ENCODE results near the gene ADAMTS2.

ADAMTS2 gene

DNA sequence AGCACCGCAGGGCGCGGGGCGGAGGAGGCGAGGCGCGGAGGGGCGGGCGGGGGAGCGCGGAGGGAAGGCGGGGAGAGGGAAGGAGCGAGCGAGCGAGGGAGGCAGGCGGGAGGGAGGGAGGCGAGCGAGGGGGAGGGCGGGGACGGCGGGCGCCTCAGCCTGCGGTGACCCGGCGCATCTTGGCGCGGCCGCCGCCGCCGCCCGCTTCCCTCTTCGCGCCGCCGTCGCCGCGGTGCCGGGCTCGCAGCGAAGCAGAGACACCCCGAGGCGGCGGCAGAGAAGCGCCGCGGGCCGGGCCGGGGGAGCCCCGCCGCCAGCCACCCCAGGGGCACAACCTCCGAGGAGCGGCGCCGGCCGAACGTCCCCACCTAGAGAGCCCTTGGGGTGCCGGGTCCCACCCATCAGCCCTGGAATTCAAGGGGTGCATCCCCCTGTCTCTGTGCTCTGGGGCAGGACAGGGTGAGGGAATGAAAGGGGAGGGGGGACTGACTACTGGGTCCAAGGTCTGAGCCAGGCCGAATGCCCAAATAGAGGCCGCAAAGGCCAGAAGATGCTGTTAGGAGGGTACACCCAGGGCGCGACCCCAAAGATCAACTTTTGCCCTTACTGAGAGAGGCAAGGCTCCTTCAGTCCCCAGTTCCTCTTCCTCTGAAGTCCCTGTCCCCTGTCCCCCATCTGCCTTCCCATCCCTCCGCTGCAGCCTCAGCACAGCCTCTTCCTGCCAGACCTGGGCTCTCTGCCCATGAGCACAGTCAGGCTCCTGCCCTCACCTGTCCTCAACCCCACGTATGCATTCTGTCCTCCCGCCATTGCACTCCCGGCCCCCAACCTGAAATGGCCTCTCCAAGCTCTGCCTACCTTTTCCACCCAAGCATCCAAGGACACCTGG is at the start of gene ADAMTS2:
Gene ADAMTS2, minus strand, starts transcription at position 29 of the 889 bp plus-strand sequence. CDS start 133 bp downstream, outside the sequence.
- FAIRE-seq, result no peak

DNA sequence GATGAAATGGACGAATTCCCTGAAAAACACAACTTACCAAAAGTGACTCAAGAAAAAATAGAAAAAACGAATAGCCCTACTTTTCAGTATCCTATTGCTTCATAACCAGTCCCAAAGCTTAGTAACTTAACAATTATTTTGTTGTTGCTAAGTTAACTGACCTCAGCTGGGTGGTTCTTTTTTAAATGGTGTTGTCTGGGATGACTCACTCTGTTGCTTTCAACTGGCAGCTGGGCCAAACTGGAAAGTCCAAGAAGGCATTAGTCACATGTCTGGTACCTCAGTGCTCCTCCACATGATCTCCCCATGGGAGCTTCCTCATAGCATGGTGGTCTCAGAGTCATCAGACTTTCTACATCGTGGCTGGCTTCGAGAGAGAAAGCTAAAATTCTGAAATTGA is 47.8 kb upstream of the ADAMTS2 start:
- FAIRE-seq, result no peak

DNA sequence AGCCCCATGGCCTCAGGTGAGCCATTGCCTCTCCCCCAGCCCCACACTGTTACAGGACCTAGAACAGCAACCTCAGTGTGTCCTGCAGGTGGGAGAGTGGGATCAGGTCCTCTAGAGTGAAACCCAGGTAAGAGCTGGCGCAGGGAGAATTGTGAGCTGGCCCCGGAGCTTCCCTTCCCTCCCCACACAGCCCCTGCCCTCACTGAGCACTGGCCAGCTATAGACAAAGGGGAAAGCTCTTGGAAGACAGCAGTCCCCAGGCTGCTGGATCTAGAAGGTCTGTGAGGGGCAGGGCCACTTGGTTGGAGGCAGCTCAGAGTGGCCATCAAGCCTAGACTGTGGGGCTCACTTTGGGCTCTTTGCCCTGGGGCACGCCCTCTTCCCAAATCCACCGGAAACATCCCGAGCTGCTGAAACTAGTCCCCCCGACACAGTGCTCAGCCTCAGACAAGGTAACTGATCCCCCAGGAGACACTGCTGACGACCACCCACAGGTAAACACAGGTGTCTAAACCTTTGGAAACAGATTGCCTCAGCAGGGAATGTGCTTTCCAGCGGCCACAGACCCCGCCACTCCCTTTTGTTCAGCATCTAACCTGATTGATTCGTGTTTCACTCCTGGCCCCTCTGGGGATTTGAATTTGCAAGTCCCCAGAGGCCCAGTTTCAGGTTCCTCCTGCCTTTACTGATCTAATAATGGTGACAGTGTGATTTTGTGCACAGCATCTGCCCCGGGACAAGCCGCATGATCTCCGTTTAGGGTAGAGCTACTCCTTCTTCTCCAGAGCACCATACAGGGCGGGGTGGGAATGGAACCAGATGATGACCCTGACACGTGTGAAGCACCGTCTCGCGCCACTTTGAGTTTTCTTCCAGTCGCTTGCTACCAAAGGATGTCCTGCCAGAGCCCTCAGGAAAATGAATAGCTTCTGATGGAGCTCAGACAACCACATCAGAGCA is 42.2 kb upstream of the ADAMTS2 start:
- FAIRE-seq, result no peak

DNA sequence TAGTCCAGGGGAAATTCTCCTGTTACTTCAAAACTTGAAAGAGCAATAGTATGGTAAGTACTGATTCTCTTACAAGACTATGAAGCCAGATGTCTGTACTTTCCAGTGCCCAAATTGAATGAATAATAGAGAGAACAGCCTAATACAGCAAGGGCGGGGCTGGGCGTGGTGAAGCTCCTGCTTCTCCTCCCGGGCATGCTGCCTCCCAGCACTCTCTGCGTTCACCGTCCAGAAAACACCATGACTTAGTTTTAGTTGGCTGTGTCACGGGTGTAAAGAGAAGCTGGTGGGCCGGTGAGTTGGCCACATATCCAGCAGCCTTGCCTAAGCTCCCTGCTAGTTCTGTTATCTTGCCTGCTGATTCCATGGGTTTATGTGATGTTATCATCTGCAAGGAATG is 40.7 kb upstream of the ADAMTS2 start:
- no peak for FAIRE-seq

DNA sequence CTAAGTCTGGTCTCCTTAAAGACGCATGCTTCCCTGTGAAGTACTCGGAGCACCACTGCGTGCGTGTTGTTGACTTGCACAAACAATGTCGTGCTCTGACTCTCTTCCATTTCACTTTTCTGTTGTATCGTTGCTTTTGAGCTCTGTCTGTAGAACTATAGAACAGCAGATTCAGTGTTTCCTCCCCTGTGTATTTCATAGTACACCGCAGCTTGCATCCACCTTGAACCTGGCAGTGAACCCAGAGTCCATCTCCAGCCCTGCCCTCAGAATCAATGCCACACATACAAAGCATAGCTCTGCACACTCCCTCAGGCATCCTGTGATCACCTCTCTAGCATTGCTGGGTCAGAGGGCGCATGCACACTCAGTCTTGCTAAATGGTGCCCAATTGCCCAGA is 37.2 kb upstream of the ADAMTS2 start:
- no peak for FAIRE-seq

DNA sequence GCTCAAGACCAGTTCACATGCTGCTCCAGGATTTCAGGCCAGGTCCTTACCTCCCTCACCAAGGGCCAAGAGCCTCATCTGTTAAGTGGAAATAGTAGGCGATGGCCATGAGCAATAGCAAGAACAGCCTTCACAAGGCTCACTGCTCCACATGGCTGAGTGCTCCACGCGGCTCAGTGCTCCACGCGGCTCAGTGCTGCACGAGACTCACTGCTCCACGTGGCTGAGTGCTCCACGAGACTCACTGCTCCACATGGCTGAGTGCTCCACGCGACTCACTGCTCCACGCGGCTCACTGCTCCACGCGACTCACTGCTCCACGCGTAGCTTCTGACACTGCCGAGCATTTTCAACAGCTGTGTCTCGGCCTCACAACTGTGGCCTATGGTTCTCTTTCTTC is 36.4 kb upstream of the ADAMTS2 start:
- no peak for FAIRE-seq

DNA sequence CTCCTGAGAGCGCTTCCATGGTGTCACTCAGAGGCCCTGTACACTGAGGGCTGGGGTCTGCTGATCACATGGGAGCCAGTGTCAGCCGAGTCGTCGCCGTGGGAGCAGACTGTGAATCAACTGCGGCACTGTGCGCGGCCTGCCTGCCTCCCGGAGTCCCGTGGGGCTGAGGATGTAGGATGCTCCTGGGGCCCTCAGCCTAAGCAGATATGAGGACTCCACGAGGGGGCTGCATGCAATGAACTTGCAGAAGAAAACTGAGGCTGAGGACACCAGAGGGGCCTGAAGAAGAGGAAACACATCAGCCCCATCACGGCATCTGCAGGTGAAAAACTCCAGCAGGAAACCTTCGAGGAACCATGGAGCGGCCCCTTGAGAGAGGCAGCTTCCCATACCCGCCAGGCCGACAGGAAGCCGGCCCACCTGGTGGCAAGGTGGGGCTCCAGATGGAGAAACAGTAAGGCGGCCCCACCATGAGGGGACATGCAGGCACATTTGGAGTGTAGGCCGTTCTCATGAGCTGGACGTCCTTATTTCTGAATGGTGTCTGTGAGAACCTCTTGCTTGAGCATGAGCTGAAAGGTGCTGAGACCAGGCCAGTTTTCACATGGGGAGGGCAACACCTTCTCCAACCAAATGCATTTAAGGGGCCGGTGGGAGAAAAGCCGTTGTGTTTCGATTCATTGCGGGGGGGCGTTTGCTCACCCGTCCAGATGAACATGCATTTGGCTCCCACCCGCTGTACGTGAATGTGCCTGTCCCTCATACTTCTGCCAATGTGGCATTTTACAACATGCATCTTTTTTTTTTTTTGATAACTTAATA is 35.2 kb upstream of the ADAMTS2 start:
- FAIRE-seq, result no peak

DNA sequence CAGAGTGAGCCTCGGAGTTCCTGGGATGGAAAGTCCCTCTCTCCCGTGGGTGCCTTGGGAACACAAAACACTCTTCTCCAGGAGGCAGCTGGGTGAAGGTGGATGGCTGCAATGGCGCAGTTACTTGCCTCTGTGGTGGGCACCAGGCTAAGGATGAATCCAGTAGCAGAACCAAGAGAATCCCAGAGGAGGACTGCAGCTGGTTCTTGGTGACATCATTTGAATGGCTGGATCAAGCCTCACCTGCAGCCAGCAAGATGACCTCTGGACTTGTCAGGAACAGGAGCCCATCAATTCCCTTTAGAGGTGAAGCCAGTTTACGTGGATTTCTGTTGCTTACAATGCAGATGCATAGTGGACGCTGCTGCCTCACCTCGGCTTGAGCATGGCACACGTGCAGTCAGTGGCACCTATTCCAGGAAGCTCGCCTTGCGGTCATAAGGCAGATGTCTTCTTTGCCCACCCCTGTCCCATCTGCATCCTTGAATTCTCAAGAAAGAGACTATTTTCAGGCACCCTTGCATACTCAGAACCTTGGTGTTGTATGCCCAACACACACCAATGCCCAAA is 34.1 kb upstream of the ADAMTS2 start:
- FAIRE-seq, result no peak

DNA sequence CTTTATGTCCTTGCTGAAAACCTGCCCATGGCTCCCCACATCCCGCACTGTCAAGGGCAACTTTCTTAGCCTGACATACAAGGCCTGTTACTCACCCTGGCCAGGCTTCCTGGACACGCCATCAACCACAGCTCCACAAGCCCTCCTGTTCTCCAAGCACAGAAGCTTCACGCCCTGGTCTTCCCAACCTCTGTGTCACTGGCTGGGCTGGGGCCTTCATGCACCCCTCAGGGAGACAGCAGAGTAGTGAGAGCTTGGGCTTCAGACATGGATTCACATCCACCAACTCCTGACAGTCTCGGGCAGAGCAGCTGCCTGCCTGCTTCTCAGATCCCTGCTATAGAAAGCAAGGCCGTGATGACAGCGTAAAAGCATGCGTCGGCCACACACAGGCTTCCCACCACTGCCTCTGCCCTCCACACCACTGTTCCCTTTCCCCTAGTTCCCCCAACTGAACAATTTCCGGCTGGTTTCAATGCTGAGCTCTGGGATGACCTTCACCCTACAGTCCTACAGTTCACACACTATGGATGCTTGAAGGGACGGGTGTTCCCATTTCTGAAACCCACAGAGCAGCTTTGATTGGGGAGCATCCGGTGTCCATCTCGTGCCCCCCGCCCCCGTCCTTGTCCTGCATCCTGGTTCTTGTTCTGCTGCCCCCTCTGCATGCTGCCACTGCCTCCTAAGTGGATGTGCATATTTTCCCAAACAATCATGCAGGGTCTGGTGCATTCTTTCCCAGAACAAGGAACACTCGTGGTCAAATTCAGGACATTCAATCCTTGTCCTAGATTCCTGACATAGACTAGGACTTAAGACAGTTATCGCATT is 33.4 kb upstream of the ADAMTS2 start:
- FAIRE-seq, result no peak

DNA sequence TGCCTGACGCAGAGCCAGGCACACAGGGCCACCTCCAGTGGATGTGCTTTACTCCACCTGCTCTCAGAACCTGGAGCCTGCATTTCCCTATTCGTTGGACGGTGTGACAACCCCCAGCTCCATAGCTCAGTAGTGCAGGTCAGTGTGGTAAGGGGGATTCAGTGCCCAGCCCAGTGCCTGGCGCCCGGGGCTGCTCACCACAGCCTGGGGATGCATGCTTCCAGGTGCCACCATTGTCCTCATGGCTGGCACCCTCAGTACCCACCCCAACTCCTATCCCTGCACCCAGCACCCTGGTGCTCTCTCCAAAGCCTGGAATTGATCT is 32.8 kb upstream of the ADAMTS2 start:
- no peak for FAIRE-seq

DNA sequence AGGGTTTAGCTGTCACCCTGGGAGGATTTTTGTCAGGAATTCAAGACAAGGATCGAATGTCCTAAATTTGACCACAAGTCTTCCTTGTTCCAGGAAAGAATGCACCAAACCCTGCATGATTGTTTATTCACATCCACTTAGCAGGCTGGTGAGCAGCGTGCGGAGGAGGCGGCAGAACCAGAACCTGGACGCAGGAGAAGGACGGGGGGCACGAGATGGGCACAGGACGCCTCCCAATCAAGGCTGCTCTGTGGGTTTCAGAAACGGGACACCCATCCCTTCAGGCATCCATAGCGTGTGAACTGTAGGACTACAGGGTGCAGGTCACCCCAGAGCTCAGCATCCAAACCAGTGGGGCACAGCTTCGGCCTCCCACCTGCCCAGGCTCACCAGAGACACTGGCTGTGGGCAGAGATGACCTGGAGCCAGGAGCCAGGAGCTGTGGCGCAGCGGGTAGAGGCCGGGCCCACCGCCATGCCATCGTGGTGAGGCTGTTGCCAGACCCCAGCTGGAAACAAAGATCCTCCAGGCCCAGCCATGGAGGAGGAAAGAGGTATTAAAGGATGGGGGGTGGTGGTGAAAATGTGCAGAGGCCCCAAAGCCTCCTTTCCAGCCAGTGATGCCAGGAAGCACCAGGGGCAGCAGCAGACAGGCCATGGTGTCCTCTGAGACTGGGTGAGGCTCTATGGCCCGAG is 32.3 kb upstream of the ADAMTS2 start:
- FAIRE-seq, result no peak

DNA sequence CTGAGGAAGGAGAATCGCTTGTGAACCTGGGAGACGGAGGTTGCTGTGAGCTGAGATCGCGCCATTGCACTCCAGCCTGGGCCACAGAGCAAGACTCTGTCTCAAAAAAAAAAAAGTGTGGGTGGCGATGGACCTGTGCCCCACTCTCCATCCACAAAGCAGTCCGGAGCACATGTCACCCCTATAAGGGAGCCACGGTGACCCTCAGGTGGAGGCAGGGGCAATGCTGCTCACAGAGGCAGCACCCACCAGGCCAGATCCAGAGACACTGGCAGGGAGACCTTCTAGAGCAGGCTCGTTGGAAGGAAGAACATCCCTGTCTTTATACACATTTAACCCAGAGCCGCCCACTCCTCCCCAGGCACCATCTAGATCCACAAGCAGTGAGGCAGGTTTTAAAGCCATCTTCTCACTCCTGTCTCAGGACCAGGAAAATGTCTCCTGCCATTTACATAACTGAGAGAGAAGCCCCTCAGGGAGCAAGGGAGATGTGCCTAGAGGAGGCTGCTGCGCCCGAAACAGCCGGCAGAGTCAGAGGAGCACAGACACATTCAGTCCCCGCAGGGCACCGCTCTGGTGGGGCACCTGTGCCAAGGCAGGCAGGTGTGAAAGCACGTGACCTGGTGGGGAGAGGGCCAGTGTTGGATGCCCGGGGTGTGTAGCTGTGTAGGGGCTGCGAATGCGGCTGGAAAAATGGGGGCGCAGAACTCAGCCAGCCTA is 31.6 kb upstream of the ADAMTS2 start:
- no peak for FAIRE-seq

DNA sequence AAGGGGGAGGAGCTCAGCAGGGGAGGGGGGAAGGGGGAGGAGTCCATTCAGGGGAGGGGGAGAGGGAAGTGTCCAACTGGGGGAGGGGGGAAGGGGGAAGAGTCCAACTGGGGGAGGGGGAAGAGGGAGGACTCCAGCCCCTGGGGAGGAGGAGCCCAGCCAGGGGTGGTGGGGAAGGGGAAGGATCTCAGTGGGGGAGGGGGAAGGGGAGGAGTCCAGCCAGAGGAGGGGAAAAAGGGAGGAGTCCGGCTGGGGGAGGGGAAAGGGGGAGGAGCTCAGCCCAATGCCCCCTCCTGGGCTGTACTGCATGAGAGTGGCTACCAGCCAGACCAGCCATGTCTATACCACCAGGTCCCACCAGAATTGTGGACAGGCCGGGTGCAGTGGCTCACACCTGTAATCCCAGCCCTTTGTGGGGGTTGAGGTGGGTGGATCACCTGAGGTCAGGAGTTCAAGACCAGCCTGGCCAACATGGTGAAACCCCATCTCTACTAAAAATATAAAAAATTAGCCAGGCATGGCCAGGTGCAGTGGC is 30.6 kb upstream of the ADAMTS2 start:
- no peak for FAIRE-seq

DNA sequence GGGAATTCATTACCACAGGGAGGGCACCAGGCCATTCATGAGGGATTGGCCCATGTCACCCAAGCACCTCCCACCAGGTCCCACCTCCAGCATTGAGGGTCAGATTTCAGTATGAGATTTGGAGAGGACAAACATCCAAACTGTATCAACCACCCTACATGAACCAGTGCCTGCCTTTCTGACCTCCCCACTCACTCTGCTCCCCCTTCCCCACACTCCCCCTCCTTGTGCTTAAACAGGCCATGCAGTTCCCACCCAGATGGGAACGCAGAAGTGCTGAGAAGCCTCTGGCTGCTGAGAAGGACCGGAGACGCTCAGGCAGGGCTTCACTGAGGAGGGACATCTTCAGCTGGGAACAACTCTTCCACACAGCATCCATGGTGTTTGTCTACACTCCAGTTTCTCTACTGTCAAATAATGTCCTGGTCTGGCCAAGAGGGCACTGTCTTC is 30.0 kb upstream of the ADAMTS2 start:
- FAIRE-seq, result no peak

DNA sequence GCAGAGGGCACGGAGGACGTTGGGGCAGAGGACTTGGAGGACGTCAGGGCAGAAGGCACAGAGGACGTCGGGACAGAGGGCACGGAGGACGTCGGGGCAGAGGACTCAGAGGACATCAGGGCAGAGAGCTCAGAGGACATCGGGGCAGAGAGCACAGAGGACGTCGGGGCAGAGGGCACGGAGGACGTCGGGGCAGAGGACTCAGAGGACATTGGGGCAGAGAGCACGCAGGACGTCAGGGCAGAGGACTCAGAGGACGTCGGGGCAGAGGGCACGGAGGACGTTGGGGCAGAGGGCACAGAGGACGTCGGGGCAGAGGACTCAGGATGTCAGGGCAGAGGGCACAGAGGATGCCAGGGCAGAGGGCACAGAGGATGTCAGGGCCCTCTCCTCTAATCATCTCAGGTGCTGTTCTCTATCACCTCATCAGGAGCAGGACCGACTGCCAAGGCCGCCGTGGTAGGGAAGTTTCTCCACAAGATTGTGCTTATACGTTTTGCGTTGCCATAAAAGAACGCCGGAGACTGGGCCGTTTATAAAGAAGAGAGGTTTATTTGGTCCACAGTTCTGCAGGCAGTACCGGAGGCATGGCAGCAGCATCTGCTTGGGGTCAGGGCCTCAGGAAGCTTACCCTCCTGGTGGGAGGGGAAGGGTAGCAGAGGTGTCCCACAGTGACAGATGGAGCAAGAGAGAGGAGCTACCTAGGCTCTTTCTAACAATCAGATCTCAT is 29.4 kb upstream of the ADAMTS2 start:
- FAIRE-seq, result no peak

DNA sequence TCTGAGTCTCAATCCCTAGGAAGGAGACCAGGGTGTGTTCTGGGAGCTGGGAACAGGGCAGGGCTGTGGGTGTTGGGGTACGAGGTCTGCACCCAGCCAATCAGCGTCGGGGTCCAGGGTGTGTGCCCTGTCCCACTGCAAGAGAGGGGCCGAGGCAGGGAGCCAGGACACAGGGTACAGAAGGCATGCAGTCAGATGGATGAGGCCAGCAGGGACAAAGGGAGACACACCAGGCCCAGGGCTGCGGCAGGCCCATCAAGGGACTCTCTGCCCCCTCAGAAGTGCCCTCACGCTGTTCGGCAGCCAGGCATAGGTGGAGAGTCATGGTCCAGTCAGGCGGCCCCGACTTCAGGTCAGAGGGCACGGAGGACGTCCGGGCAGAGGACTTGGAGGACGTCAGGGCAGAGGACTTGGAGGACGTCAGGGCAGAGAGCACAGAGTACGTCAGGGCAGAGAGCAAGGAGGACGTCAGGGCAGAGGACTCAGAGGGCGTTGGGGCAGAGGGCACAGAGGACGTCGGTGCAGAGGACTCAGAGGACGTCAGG is 28.8 kb upstream of the ADAMTS2 start:
- FAIRE-seq, result no peak

DNA sequence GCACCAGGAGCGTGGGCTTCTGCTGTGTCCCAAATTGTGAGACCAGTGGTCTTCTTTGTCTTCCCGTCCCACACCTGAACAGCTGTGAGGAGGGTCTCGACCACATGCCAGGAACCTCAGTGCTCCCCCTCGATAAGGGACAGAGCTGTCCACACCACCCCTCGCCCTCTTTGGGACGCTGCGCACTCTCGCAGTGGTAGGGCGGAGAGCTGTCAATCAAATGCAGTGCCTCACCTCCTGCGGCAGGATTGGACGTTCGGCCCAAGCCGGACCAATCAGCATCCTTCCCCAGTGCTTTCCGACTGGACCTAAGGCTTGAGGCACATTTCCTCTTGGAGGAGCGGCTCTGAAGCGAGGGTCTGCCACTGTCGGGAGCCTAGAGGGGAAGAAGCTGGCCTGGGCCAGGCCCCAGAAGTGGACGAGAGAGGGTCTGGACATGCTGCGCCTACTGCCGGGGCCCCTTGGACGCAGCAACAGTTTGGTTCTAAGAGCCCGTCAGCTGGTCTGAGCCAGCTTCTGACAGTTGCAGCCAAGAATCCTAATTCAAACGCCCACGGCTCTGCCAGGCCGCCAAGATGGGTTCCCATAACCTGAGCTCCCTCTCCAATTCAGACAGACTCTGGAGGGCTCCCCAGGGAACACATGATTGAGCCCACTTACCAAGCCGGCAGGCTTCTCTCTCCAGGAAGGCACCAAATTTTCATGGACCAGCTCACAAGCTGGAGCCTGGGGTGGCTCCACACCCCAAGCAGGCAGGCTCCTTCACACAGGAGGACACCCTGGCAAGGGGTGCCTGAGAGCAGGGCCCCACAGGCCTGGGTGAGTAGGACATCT is 28.1 kb upstream of the ADAMTS2 start:
- FAIRE-seq, result no peak
